Stimulated activated CD8-positive, alpha-beta memory T cell treated with anti-CD3 and anti-CD28 coated beads, Interleukin-12 subunit alpha, Interleukin-12 subunit beta, amount 100 ng/mL, for 1 hour (primary cell): ENCODE data around the gene SLC66A2.

Experiments
- DNase-seq: peaks from one replicate; pipeline ENCODE4 v3.0.0-alpha.2; 2020; ENCODE audit warnings: low read depth

SLC66A2 gene

GRCh38 chr18:79919089-79919488 lies 32.4 kb downstream of the SLC66A2 start:
- no peak for DNase-seq

- no peak for DNase-seq
These were observed 32.8 kb downstream of the SLC66A2 start for GRCh38 chr18:79918615-79919011.

GRCh38 chr18:79917853-79918614 lies 33.4 kb downstream of the SLC66A2 start:
- DNase-seq = no peak

GRCh38 chr18:79917169-79917852 lies 34.1 kb downstream of the SLC66A2 start:
- no peak for DNase-seq

GRCh38 chr18:79916546-79917168 lies 34.8 kb downstream of the SLC66A2 start:
- DNase-seq = no peak

- no peak for DNase-seq
These were observed 35.3 kb downstream of the SLC66A2 start for GRCh38 chr18:79916128-79916494.

- no peak for DNase-seq
These were observed 36.0 kb downstream of the SLC66A2 start for GRCh38 chr18:79915161-79916127.

- DNase-seq = no peak
These were observed 36.8 kb downstream of the SLC66A2 start for GRCh38 chr18:79914614-79915160.

- no peak for DNase-seq
These were observed 38.2 kb downstream of the SLC66A2 start for GRCh38 chr18:79912994-79913831.

- peak; percentile 37 for DNase-seq
These were observed 39.0 kb downstream of the SLC66A2 start for GRCh38 chr18:79912409-79912991.

GRCh38 chr18:79911344-79912270 lies 39.8 kb downstream of the SLC66A2 start:
- no peak for DNase-seq

- no peak for DNase-seq
These were observed 40.7 kb downstream of the SLC66A2 start for GRCh38 chr18:79910563-79911343.

GRCh38 chr18:79906706-79907105 lies 44.7 kb downstream of the SLC66A2 start:
- no peak for DNase-seq

GRCh38 chr18:79905993-79906392 lies 45.5 kb downstream of the SLC66A2 start:
- no peak for DNase-seq

GRCh38 chr18:79905389-79905911 lies 46.0 kb downstream of the SLC66A2 start:
- no peak for DNase-seq

GRCh38 chr18:79904357-79905147 lies 46.9 kb downstream of the SLC66A2 start:
- DNase-seq = no peak

- DNase-seq = no peak
These were observed 47.6 kb downstream of the SLC66A2 start for GRCh38 chr18:79903787-79904356.
